SK-N-MC (cell line): ENCODE measurements around the gene FUT8.

Experiments used
- EZH2 ChIP-seq: fragments of 200-600 bp; sonication (generic); IDR thresholded peaks from one replicate; pipeline ENCODE4 v1.6.1; 2017; ENCODE audit warnings: antibody characterized with exemption
- FOXP2 ChIP-seq: optimal IDR thresholded peaks from 2 replicates; pipeline ENCODE3; 2011; ENCODE audit warnings: mild to moderate bottlenecking, moderate library complexity; ENCODE audit not compliant: insufficient read depth; ENCODE audit errors: extremely low read length, control extremely low read depth
- POLR2AphosphoS5 ChIP-seq: IDR thresholded peaks from 2 replicates; pipeline ENCODE4 v1.6.1; 2012; ENCODE audit warnings: mild to moderate bottlenecking, low read depth, low read length, borderline replicate concordance

- TF ChIP-seq POLR2AphosphoS5 (no peak), EZH2 (no peak), FOXP2 (no peak)
Observed at GRCh38 chr14:65558363-65558762, 145.8 kb downstream of the FUT8 start.
